WI38 (cell line): ENCODE measurements around the gene FXYD4.
A peak's percentile ranks its signal among the peaks of the same experiment; 100 is the strongest.

Experiments
- H3K4me3 ChIP-seq: 2 replicates; pipeline ENCODE4 v1.5.1; 2011; ENCODE audit warnings: low read depth, mild to moderate bottlenecking, control low read depth, low read length
- CTCF ChIP-seq: IDR thresholded peaks from 2 replicates; pipeline ENCODE4 v1.5.1; 2012; ENCODE audit warnings: low read depth, mild to moderate bottlenecking, control low read depth, low read length

FXYD4 gene

DNA sequence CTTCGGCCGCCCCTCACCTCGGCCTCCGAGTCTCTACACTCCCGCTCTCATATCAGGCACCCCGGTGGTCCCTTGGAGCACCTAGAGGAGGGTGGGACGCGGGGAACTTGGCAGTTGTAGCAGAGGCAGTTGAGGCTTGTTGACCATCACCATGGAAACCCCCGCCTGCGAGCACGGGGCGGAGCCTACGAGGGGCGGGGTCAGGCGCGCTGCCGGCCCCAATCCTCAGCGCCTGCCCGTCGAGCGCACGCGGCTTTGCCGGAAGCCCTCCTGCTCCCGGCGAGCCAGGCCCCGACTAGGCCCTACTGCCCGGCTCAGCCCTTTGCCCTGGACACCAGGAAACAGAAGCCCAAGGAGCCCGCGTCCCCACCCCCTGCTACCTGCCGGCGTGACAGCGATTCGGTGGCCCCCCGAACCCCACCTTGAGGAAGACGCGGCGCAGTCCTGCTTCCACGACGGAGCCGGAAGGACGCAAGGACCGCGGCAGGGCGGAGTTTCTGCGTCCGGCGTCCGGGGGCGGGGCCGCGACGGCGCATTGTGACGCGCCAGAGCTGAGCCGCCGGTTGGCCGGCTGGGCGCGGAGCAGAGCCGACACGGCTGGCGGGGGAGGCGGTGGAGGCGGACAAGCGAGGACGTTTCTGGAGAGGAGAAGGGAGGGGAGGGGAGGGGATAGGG is 37.4 kb downstream of the FXYD4 start, which contains the start of gene HNRNPF:
Gene HNRNPF, minus strand, starts transcription at position 477 of the 675 bp plus-strand sequence. CDS start 21,302 bp downstream, outside the sequence.
- TF ChIP-seq CTCF: no peak
- H3K4me3 ChIP-seq: peak within 1 kb of the TSS; percentile 76

DNA sequence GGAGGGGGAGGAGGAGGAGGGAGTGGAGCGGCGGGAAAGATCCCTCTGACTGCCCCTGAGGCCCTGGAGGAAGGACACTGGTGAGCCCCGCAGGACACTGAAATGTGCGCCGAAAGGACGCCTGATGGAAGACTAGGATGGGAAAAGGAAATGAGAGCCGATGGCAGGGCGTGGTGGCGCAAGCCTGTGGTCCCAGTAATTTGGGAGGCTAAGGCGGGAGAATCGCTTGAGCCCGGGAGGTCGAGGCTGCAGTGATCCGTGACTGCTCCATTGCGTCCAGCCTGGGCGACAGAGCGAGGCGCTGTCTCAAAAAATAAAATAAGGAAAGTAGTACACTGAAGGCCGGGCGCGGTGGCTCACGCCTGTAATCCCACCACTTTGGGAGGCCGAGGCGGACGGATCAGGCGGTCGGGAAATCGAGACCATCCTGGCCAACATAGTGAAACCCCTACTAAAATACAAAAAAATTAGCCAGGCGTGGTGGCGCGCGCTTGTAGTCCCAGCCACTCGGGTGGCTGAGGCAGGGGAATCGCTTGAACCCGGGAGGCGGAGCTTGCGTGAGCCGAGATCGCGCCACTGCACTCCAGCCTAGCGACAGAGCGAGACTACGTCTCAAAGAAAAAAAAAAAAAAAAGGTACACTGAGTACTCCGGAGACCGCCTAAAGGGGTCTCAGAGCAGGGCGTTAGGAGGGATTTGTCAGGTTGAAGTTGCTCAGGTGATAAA is 38.1 kb downstream of the FXYD4 start:
- TF ChIP-seq CTCF: no peak

GRCh38 chr10:43410345-43410744 is 38.9 kb downstream of the FXYD4 start:
- no peak for TF ChIP-seq CTCF
- H3K4me3 ChIP-seq: no peak overlapping the region

More for the DNA sequence above, 38.1 kb downstream of the FXYD4 start:
- peak overlapping the region; percentile 76 for H3K4me3 ChIP-seq

DNA sequence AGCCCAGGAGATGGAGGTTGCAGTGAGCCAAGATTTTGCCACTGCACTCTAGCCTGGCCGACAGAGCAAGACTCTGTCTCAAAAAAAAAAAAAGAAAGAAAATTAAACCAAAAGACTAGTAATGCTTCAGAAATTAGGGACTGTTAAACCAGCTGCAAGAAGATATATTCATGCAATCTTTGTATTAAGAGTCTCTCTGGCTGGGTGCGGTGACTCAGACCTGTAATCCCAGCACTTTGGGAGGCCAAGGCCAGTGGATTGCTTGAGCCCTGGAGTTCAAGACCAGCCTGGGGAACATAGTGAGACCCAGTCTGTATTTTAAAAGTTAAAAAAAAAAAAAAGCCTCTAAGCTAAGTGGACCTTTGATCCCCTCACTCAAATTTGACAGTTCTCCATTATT is 40.1 kb downstream of the FXYD4 start:
- no peak overlapping the region for H3K4me3 ChIP-seq
- TF ChIP-seq CTCF: no peak

DNA sequence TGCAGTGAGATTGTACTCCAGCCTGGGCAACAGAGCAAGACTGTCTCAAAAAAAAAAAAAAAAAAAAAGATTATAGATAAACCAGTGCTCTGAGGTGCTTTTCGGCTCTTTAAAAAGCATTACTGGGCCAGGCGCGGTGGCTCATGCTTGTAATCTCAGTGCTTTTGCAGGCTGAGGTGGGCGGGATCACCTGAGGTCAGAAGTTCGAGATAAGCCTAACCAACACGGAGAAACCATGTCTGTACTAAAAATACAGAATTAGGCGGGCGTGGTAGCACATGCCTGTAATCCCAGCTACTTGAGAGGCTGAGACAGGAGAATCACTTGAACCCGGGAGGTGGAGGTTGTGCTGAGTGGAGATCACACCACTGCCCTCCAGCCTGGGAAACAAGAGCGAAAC is 44.1 kb downstream of the FXYD4 start:
- H3K4me3 ChIP-seq: no peak overlapping the region
- no peak for TF ChIP-seq CTCF

DNA sequence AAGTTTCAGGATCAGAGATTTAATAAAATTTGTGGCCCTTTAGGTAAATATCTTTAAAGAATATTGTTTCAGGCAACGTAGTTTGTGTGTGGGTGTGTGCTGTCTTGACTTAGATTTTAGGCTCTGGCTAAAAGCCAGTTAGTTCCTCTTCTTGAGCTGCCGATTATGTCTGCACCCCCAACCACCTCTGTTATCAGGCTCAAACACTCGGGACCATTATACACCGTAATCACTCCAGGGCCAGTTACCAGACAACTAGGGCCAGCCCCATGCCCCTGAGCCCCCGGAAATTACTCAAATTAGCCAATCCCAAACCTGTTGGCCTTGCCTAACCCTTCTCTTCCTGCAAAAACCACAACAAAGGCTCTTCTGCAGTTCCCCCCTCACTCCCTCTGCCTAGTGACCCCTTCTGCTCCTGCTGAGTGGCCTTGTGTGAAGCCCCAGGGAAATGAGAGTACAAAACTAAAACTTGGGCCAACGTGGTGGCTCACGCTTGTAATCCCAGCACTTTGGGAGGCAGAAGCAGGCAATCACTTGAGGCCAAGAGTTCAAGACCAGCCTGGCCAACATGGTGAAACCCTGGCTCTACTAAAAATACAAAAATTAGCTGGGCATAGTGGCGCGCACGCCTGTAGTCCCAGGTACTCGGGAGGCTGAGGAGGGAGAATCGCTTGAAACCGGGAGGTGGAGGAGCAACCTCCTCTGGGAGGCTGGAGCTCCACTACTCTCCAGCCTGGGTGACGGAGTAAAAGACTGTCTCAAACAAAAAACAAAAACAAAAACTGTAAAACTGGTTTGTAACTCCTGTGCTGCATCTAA is 46.7 kb downstream of the FXYD4 start:
- H3K4me3 ChIP-seq: no peak overlapping the region

More for the DNA sequence above, 46.7 kb downstream of the FXYD4 start:
- TF ChIP-seq CTCF: no peak
